HG03469 (cell line): ENCODE data around the gene NCOA3.
"Not testable (repeated sequence)": the region's sequence is repeated elsewhere in the genome, so short reads cannot be mapped to it uniquely, and the experiment has no call there.

Experiments
- ATAC-seq: cut with Tn5 transposase; IDR thresholded peaks from one replicate; pipeline ENCODE4 v1.9.1; 2021; ENCODE audit warnings: mild to moderate bottlenecking, moderate library complexity, moderate number of reproducible peaks; ENCODE audit not compliant: unreplicated experiment

NCOA3 gene

GRCh38 chr20:47468290-47469050 lies 33.2 kb upstream of the NCOA3 start:
- ATAC-seq = no peak

- no peak for ATAC-seq
Observed at GRCh38 chr20:47475419-47476044, 26.2 kb upstream of the NCOA3 start.

- no peak for ATAC-seq
Observed at GRCh38 chr20:47476452-47476851, 25.2 kb upstream of the NCOA3 start.

GRCh38 chr20:47479093-47479492 lies 22.6 kb upstream of the NCOA3 start:
- ATAC-seq = no peak

- no peak for ATAC-seq
Observed at GRCh38 chr20:47479506-47479905, 22.2 kb upstream of the NCOA3 start.

- ATAC-seq = no peak
Observed at GRCh38 chr20:47480239-47480638, 21.4 kb upstream of the NCOA3 start.

- no peak for ATAC-seq
Observed at GRCh38 chr20:47480705-47481104, 21.0 kb upstream of the NCOA3 start.

GRCh38 chr20:47481330-47482216 lies 20.1 kb upstream of the NCOA3 start:
- no peak for ATAC-seq

GRCh38 chr20:47482705-47483104 lies 19.0 kb upstream of the NCOA3 start:
- no peak for ATAC-seq

- no peak for ATAC-seq
Observed at GRCh38 chr20:47484303-47484702, 17.4 kb upstream of the NCOA3 start.

GRCh38 chr20:47487175-47487917 lies 14.3 kb upstream of the NCOA3 start:
- peak; percentile 73 for ATAC-seq

GRCh38 chr20:47489448-47489872 lies 12.2 kb upstream of the NCOA3 start:
- no peak for ATAC-seq

- ATAC-seq = no peak
Observed at GRCh38 chr20:47490795-47491194, 10.9 kb upstream of the NCOA3 start.

GRCh38 chr20:47492284-47492683 lies 9.4 kb upstream of the NCOA3 start:
- no peak for ATAC-seq

GRCh38 chr20:47493175-47493962 lies 8.3 kb upstream of the NCOA3 start:
- no peak for ATAC-seq

GRCh38 chr20:47493963-47494293 lies 7.8 kb upstream of the NCOA3 start:
- ATAC-seq = no peak

GRCh38 chr20:47494606-47495005 lies 7.1 kb upstream of the NCOA3 start:
- ATAC-seq = not testable (repeated sequence)

GRCh38 chr20:47496118-47496517 lies 5.6 kb upstream of the NCOA3 start:
- no peak for ATAC-seq

- ATAC-seq = no peak
Observed at GRCh38 chr20:47498606-47499005, 3.1 kb upstream of the NCOA3 start.

- ATAC-seq = no peak
Observed at GRCh38 chr20:47499053-47499452, 2.6 kb upstream of the NCOA3 start.
